Left colon (tissue), 2 donors: ENCODE data around the gene NSDHL. TPM values are rescaled to one million over a fixed set of nuclear protein-coding genes. Genes with fewer than 3 reads are reported as not detected.
A peak's percentile ranks its signal among the peaks of the same experiment; 100 is the strongest.
"Not testable (repeated sequence)": the region's sequence is repeated elsewhere in the genome, so short reads cannot be mapped to it uniquely, and the experiment has no call there.

Source experiments
- ATAC-seq: fragments of 200-7000 bp; cut with Tn5 transposase; one replicate; pipeline ENCODE4 v1.9.1; 2020; ENCODE audit warnings: mild to moderate bottlenecking, moderate library complexity
- DNase-seq, 2 donors: peaks; one replicate each; pipeline ENCODE4 v3.0.0-alpha.2; 2020
- intact Hi-C, 2 donors: fragments of 100-400 bp; cut with DNase I in 1 of 2; cut with micrococcal nuclease in 1 of 2; formaldehyde crosslinking; loops; one replicate each; pipeline versions ENCODE4 v1.11.2 to v1.14.0; 2022; cut with DNase I, micrococcal nuclease
- total RNA-seq, 2 donors: library from RNA; stranded (reverse); fragmentation: NEBNext Ultra II Directional; extraction: Animal tissue kit (Norgen Biotek cat#: 25700); gene quantifications; one replicate each; pipeline ENCODE4 v1.2.1, GENCODE V29; 2021
- donor health status: DM: no; HTN: no; CAD: no.
- donor health status: DM: yes; HTN: yes; CAD: no.

The NSDHL gene
- total RNA-seq, 2 donors from 2014 or later, result 17.3 to 36.2 TPM

DNA sequence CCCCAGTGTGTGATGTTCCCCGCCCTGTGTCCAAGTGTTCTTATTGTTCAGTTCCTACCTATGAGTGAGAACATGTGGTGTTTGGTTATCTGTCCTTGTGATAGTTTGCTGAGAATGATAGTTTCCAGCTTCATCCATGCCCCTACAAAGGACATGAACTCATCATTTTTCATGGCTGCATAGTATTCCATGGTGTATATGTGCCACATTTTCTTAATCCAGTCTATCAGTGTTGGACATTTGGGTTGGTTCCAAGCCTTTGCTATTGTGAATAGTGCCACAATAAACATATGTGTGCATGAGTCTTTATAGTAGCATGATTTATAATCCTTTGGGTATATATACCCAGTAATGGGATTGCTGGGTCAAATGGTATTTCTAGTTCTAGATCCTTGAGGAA is 4.6 kb downstream of the NSDHL start:
- DNase-seq, intact Hi-C loops, ATAC-seq: not testable (repeated sequence)

DNA sequence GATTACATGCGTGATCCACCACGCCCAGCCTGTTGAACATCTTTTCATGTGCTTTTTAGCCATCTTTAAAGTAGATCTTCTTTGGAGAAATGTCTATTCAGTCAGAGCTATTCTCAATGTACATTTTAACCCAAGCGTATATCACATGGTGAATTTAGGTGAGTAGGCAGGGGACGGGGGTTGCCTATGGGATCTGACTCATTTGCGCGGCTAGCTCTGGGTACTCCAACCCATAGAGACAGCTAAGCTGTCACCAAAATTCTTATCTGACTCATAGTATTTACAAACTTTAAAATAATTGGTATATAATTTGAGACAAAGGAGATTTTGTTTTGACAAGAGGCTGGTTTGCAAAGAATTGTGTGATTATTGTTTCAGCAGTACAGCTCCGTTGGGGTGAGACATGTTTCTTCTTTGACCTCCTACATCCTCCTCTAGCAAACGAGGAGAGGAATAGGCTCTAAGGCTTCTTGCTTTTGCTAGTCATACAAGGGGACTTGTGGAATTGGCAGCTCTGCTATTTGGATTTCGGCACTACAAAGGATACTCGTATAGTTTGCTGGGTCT is 12.0 kb downstream of the NSDHL start:
- DNase-seq (no peak), ATAC-seq (no peak)
- intact Hi-C loops, result no loop called here

DNA sequence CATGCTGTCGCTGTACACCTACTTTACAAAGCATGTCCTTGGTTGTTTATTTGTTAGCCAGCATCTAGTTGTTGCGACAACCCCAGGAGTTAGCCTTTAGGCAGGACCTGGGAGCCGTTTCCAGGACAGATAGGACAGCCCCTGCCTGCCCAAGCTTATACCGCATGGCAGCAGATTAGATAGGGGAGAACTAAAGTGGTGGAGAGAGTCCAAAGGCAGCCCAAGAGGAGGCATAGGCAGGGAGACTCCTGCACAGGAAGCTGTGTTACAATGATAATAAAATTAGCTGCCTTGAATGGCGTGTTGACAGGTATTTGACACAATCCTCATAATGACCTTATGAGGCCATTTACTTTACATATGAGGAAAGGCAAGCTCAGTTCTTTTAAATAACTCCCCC is 13.0 kb downstream of the NSDHL start:
- no peak for DNase-seq
- ATAC-seq, result no peak
- intact Hi-C loops, result no loop called here

- ATAC-seq (no peak), DNase-seq (no peak)
- intact Hi-C loops, result no loop called here
Observed at GRCh38 chrX:152844256-152844655, 13.4 kb downstream of the NSDHL start.

DNA sequence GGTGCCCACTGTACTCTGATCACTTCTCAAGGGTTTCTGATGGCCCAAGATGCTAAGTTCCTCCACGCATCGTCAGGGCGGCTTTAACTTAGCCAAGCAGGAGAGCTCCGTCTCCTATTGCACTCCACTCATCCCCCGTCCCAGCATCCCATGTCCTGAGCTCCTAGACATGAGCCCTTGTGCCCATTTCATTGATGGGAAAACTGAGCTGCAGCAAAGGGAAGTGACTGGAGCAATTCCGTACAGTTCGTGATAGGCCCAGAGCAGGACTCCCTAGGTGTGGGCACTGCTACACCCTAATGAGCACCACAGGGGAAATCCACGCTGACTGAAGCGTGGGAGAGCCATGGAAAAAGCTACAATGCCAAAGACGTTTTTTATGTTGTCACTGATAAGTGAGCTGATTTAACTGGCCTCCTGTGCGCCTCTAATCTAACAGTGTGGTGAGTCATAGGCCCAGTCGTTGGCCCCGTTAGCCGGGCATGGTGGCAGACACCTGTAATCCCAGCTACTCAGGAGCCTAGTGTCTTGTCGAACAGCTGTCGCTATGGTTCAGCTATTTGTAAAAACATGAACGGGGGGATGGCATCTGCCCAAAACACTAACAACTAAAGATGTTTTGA is 14.9 kb downstream of the NSDHL start:
- DNase-seq (no peak), ATAC-seq (no peak)
- intact Hi-C loops, result no loop called here

DNA sequence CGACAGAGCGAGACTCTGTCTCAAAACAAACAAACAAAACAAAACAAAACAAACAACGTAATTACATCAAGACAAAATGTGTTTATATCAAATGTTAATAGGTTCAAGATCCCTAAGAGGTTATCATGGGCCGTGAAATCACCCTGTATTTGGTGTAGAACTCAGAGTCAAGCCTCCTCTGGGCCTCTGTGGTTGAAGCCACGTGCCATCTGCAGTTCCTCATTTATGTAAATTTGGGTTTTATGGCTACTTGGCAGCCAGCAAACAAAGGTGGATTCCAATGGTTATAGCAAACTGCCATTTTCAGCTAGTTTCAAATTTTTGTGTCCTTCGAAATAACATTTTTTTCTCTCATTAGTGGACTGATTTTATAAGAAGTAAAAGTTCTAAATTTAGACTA is 16.4 kb downstream of the NSDHL start:
- intact Hi-C loops, result no loop called here
- no peak for DNase-seq
- no peak for ATAC-seq

- intact Hi-C loops, result no loop called here
- no peak for ATAC-seq
- DNase-seq, result no peak
Observed at GRCh38 chrX:152850465-152850864, 19.6 kb downstream of the NSDHL start.

DNA sequence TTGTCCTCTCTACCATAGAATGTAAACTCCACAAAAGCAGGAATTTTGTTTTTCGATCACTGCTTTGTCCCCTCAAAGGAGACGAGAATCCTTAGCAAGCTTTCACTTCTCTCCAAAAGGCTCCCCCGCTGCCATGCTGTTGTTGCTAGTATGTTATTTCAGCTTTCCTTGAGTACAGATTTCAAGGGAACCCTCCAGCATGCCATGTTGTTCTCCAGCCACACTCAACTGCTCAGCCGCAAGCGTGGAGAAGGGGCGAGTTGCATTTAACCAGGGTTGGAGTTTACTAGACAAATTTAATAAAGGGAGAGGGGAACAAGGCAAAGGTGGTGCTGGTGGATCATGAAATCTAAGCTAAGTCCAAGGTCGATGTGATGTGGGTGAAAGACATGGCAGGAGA is 23.1 kb downstream of the NSDHL start:
- intact Hi-C loops, result no loop called here
- no peak for ATAC-seq
- DNase-seq, result no peak

- no peak for ATAC-seq
Observed at GRCh38 chrX:152861116-152861515, 30.3 kb downstream of the NSDHL start.

GRCh38 chrX:152861826-152862225 is 31.0 kb downstream of the NSDHL start:
- DNase-seq (no peak), ATAC-seq (no peak)
- intact Hi-C loops, result no loop called here

More at GRCh38 chrX:152861116-152861515, 30.3 kb downstream of the NSDHL start:
- DNase-seq, result no peak
- intact Hi-C loops, result no loop called here

DNA sequence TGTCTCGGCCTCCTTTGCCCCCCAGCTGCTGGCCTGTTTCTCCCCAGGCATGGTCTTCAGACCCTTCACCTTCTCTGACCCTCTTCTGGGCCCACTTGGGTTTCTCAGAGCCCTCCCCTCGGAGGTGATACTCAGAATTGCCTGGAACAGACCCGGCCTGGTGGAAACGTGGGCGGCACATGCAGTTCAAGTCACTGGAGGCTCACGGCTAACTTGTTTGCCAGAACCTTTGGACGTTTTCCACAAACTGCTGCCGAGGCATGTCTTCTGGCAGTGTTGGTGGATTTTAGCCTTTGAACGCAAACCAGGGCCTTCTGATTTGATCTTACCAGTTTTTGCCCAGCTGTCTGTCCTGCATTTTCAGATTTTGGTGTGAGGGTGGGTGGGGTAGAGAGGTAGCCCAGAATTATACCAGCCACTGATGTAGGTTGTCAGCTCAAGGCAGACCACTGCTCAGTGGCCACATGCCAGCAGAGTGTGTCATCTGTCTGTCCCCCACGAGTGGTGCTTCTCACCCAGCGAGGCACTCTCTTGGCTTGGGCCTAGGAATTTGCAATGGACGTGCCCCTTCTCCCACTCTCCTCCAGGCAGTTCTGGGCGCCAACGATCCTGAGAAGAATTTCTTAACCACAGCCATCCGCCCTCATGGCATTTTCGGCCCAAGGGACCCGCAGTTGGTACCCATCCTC is 34.5 kb downstream of the NSDHL start:
- ATAC-seq (no peak), DNase-seq (no peak)
- intact Hi-C loops, result no loop called here

GRCh38 chrX:152866386-152866785 is 35.5 kb downstream of the NSDHL start:
- intact Hi-C loops, result no loop called here
- no peak for ATAC-seq
- DNase-seq, result no peak

- ATAC-seq (no peak), DNase-seq (no peak)
- intact Hi-C loops, result no loop called here
Observed at GRCh38 chrX:152869972-152870371, 39.1 kb downstream of the NSDHL start.

- DNase-seq, result no peak
- no peak for ATAC-seq
- intact Hi-C loops, result no loop called here
Observed at GRCh38 chrX:152871260-152871659, 40.4 kb downstream of the NSDHL start.

GRCh38 chrX:152872522-152872921 is 41.7 kb downstream of the NSDHL start:
- intact Hi-C loops, result no loop called here
- peak; percentile 31 for ATAC-seq

GRCh38 chrX:152873361-152873760 is 42.5 kb downstream of the NSDHL start:
- DNase-seq (no peak), ATAC-seq (no peak)
- intact Hi-C loops, result no loop called here

More at GRCh38 chrX:152872522-152872921, 41.7 kb downstream of the NSDHL start:
- no peak for DNase-seq

- ATAC-seq, result no peak
- no peak for DNase-seq
- intact Hi-C loops, result no loop called here
Observed at GRCh38 chrX:152876931-152877840, 46.3 kb downstream of the NSDHL start.

DNA sequence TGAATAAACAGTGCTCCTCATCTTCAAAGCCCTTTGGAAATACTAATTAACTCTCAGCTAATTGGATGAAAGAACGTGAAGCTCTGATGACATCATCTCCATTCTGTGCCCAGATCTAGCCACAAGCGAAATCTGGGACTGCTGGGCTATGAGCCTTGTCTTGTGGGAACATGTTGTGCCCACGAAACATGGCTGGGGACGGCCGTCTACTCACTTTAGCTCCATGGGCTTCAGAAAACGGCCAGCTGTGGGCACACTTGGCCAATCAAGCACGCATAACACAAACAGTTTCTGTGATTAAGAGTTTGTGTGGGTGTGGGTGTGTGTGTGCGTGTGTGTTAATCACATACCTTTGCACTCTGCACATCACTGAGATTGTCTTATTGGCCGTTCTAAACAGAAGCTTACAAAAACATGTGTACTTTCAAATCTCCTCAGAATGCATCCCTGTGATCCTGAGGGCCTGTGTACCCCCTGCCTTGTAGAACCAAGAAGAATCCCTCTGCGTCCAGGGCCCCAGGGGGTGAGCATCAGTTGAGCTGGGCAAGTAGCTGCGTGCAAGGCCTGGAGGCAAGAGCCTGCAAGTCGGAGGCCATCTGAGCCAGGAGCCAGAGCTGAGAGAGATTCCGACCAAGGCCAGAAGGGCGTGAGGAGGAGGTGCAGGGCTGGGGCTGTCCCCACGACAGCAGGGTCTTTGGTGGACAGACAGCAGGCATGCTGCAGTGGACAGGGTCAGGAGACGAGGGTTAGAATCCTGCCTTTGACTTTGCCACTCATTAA is 48.3 kb downstream of the NSDHL start:
- intact Hi-C loops, result no loop called here

GRCh38 chrX:152881289-152881688 is 50.4 kb downstream of the NSDHL start:
- intact Hi-C loops, result no loop called here
- DNase-seq (no peak), ATAC-seq (no peak)

More for the DNA sequence above, 48.3 kb downstream of the NSDHL start:
- ATAC-seq (no peak), DNase-seq (no peak)
